GM12891 (cell line): ENCODE results near the gene TTC36.

ENCODE experiments used
- PAX5 ChIP-seq: IDR thresholded peaks from 2 replicates; pipeline ENCODE4 v1.6.1; 2011; ENCODE audit warnings: low read length, moderate library complexity, mild to moderate bottlenecking; ENCODE audit not compliant: insufficient read depth, severe bottlenecking
- POLR2A ChIP-seq: IDR thresholded peaks from 2 replicates; pipeline ENCODE4 v1.6.1; 2011; ENCODE audit warnings: low read depth, low read length, control low read depth
- POLR2AphosphoS5 ChIP-seq: IDR thresholded peaks from 2 replicates; pipeline ENCODE4 v1.6.1; 2011; ENCODE audit warnings: low read depth, low read length, control low read depth
- SPI1 ChIP-seq: IDR thresholded peaks from 2 replicates; pipeline ENCODE4 v1.6.1; 2011; ENCODE audit warnings: low read depth, low read length, control low read depth

DNA sequence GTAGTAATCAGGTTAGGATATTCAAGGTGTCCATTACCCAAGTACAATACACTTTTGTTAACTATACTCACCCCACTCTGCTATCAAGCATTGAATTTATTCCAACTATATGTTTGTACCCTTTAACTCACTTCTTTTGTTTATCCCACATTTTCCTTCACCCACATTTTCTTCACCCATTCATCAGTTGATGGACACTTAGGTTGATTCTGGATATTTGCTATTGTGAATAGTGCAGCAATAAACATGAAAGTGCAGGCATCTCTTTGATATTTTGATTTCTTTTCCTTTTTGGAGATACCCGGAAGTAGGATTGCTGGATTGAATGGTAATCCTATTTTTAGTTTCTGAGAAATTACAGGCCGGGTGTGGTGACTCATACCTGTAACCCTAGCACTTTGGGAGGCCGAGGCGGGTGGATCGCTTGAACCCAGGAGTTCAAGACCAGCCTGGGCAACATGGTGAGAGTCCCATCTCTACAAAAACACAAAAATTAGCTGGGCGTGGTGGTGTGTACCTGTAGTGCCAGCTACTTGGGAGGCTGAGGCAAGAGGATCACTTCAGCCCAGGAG lies 10.2 kb downstream of the TTC36 start:
- TF ChIP-seq PAX5: no peak
- no peak for TF ChIP-seq POLR2AphosphoS5
- TF ChIP-seq POLR2A: no peak
- TF ChIP-seq SPI1: no peak
